ENCODE data around the gene HIRIP3. TPM values are rescaled to one million over a fixed set of nuclear protein-coding genes. Genes with fewer than 3 reads are reported as not detected.

The HIRIP3 gene
- total and polyA plus RNA-seq, 5 experiments from 2014 or later = 10.6 to 30.1 (median 16.6) TPM

- Mint-ChIP-seq H3K4me1 (peaks cover 19 to 43% (median 39%) of the 10 kb centered on the region in 4 donors), H3K9me3 (no peaks in the 10 kb centered on the region), H3K4me3 (peak overlapping the region; percentile 82 to 98 (median 95)), H3K27ac (peak overlapping the region; percentile 43 to 94 (median 88)), H3K36me3 (peaks cover 0 to 31% (median 9%) of the 10 kb centered on the region in 3 donors), H3K27me3 (no peaks in the 10 kb centered on the region)
- POLR2A ChIA-PET = interaction anchor here (0.8 to 2.8 kb wide), 5 partner anchors 13 to 50 kb away, joined by 3 to 29 read pairs (median 7); partner anchors contain the start of genes KCTD13 and TMEM219
- ATAC-seq (no peak), DNase-seq (no peak)
These were observed 20.3 kb downstream of the HIRIP3 start for GRCh38 chr16:29975134-29975538.

GRCh38 chr16:29974291-29975133 is 20.9 kb downstream of the HIRIP3 start:
- peaks cover 0 to 26% (median 9%) of the 10 kb centered on the region in 3 donors for H3K36me3 Mint-ChIP-seq
- H3K27ac Mint-ChIP-seq = peak overlapping the region; percentile 66 to 96 (median 90)
- POLR2A ChIA-PET = interaction anchor here (0.8 to 2.8 kb wide), 7 partner anchors 13 to 168 kb away, joined by 3 to 29 read pairs (median 6); partner anchors contain the start of genes ALDOA, KCTD13, MAZ and TMEM219
- H3K4me3 Mint-ChIP-seq = peak overlapping the region; percentile 82 to 98 (median 95)
- no peaks in the 10 kb centered on the region for H3K27me3 Mint-ChIP-seq
- peak in 3 of 10 donors; percentile 9 to 23 (median 15) for DNase-seq
- H3K4me1 Mint-ChIP-seq = peaks cover 19 to 43% (median 39%) of the 10 kb centered on the region in 4 donors
- ATAC-seq = no peak
- H3K9me3 Mint-ChIP-seq = no peaks in the 10 kb centered on the region

- Mint-ChIP-seq H3K36me3 (peaks cover 2 to 24% (median 7%) of the 10 kb centered on the region in 3 donors), H3K4me1 (peaks cover 19 to 43% (median 40%) of the 10 kb centered on the region in 4 donors), H3K9me3 (no peaks in the 10 kb centered on the region), H3K27ac (peak within 1 kb of the TSS; percentile 66 to 96 (median 91)), H3K27me3 (no peaks in the 10 kb centered on the region), H3K4me3 (peak within 1 kb of the TSS; percentile 82 to 98 (median 95))
- DNase-seq = peak; percentile 82 to 97 (median 92)
- POLR2A ChIA-PET = interaction anchor here (0.7 to 2.8 kb wide), 19 partner anchors 9 to 444 kb away, joined by 3 to 43 read pairs (median 5); partner anchors contain the start of genes ALDOA, ASPHD1, CDIPT and HIRIP3
- ATAC-seq = peak; percentile 88 to 96
These were observed 21.8 kb downstream of the HIRIP3 start, which contains the start of gene TAOK2 for GRCh38 chr16:29973384-29974246. Gene TAOK2 (plus strand): TSS chr16:29973868. CDS start chr16:29977773, 3,905 bp downstream.

- POLR2A ChIA-PET = interaction anchor here (0.6 to 2.8 kb wide), 19 partner anchors 8 to 445 kb away, joined by 3 to 43 read pairs (median 4); partner anchors contain the start of genes ALDOA, ASPHD1, CDIPT and HIRIP3
- Mint-ChIP-seq H3K9me3 (no peaks in the 10 kb centered on the region), H3K27me3 (no peaks in the 10 kb centered on the region), H3K4me1 (peaks cover 20 to 43% (median 40%) of the 10 kb centered on the region in 4 donors), H3K36me3 (peaks cover 6 to 25% (median 7%) of the 10 kb centered on the region in 3 donors), H3K4me3 (peak overlapping the region; percentile 82 to 98 (median 95)), H3K27ac (peak overlapping the region; percentile 48 to 96 (median 91))
- DNase-seq = no peak
- ATAC-seq = no peak
These were observed 22.4 kb downstream of the HIRIP3 start for GRCh38 chr16:29972992-29973383.

- ATAC-seq (no peak), DNase-seq (no peak)
- H3K36me3 Mint-ChIP-seq = peaks cover 6 to 22% (median 7%) of the 10 kb centered on the region in 3 donors
- peak overlapping the region; percentile 1 to 98 (median 95) for H3K4me3 Mint-ChIP-seq
- H3K4me1 Mint-ChIP-seq = peaks cover 20 to 43% (median 40%) of the 10 kb centered on the region in 4 donors
- peak overlapping the region in 9 of 10 donors; percentile 48 to 96 (median 91) for H3K27ac Mint-ChIP-seq
- no peaks in the 10 kb centered on the region for H3K9me3 Mint-ChIP-seq
- no peaks in the 10 kb centered on the region for H3K27me3 Mint-ChIP-seq
- POLR2A ChIA-PET = interaction anchor here (0.6 to 2.8 kb wide), 7 partner anchors 11 to 301 kb away, joined by 3 to 43 read pairs (median 8); partner anchors contain the start of genes ALDOA, HIRIP3, INO80E and KCTD13
These were observed 22.9 kb downstream of the HIRIP3 start for GRCh38 chr16:29972500-29972899.

- Mint-ChIP-seq H3K9me3 (no peaks in the 10 kb centered on the region), H3K36me3 (peaks cover 6 to 26% (median 7%) of the 10 kb centered on the region in 3 donors), H3K4me1 (peaks cover 20 to 34% (median 30%) of the 10 kb centered on the region in 4 donors), H3K27me3 (no peaks in the 10 kb centered on the region), H3K27ac (peak overlapping the region in 2 of 10 donors; percentile 46 to 66), H3K4me3 (no peak overlapping the region)
- DNase-seq (no peak), ATAC-seq (no peak)
- POLR2A ChIA-PET = interaction anchor here (2.8 kb wide), 1 partner anchor 9 kb away, joined by 43 read pairs; the partner anchor contains the start of gene TMEM219
These were observed 24.1 kb downstream of the HIRIP3 start for GRCh38 chr16:29971304-29971703.

GRCh38 chr16:29968205-29968604 is 27.2 kb downstream of the HIRIP3 start:
- no peak for ATAC-seq
- H3K27ac Mint-ChIP-seq = peak overlapping the region in 1 of 10 donors; percentile 13
- H3K4me1 Mint-ChIP-seq = peaks cover 10 to 19% (median 15%) of the 10 kb centered on the region in 4 donors
- H3K4me3 Mint-ChIP-seq = no peak overlapping the region
- no peaks in the 10 kb centered on the region for H3K9me3 Mint-ChIP-seq
- peaks cover 6 to 31% (median 9%) of the 10 kb centered on the region in 3 donors for H3K36me3 Mint-ChIP-seq
- no peaks in the 10 kb centered on the region for H3K27me3 Mint-ChIP-seq
- DNase-seq = no peak
- POLR2A ChIA-PET = no interaction called here

- POLR2A ChIA-PET = interaction anchor here (0.9 to 3.8 kb wide), 7 partner anchors 9 to 416 kb away, joined by 3 to 43 read pairs (median 10); partner anchors contain the start of genes CDIPT, KCTD13, PAGR1 and TAOK2
- no peaks in the 10 kb centered on the region for H3K9me3 Mint-ChIP-seq
These were observed 32.2 kb downstream of the HIRIP3 start for GRCh38 chr16:29963021-29963743.

GRCh38 chr16:29962344-29962994 is 32.9 kb downstream of the HIRIP3 start:
- peak overlapping the region; percentile 77 to 96 (median 93) for H3K27ac Mint-ChIP-seq

More at GRCh38 chr16:29963021-29963743, 32.2 kb downstream of the HIRIP3 start:
- H3K27me3 Mint-ChIP-seq = no peaks in the 10 kb centered on the region
- H3K27ac Mint-ChIP-seq = peak overlapping the region; percentile 77 to 96 (median 93)
- ATAC-seq = no peak
- DNase-seq = no peak
- H3K36me3 Mint-ChIP-seq = peaks cover 0 to 10% (median 2%) of the 10 kb centered on the region in 3 donors
- peak overlapping the region; percentile 86 to 94 (median 89) for H3K4me3 Mint-ChIP-seq
- peaks cover 12 to 29% (median 27%) of the 10 kb centered on the region in 4 donors for H3K4me1 Mint-ChIP-seq

GRCh38 chr16:29961479-29962343 is 33.7 kb downstream of the HIRIP3 start, which contains the start of gene TMEM219:
Gene TMEM219 (plus strand): TSS chr16:29962079. CDS start chr16:29963144, 1,065 bp downstream.
- H3K4me1 Mint-ChIP-seq = peaks cover 12 to 29% (median 27%) of the 10 kb centered on the region in 4 donors
- no peaks in the 10 kb centered on the region for H3K27me3 Mint-ChIP-seq
- H3K27ac Mint-ChIP-seq = peak within 1 kb of the TSS; percentile 77 to 97 (median 93)
- H3K4me3 Mint-ChIP-seq = peak within 1 kb of the TSS; percentile 86 to 94 (median 89)
- POLR2A ChIA-PET = interaction anchor here (0.6 to 3.8 kb wide), 24 partner anchors 11 to 948 kb away, joined by 3 to 43 read pairs (median 4); partner anchors contain the start of genes ASPHD1, CDIPT, HIRIP3 and INO80E
- peak; percentile 90 to 98 (median 96) for DNase-seq
- H3K9me3 Mint-ChIP-seq = no peaks in the 10 kb centered on the region
- peak; percentile 84 to 91 for ATAC-seq
- peaks cover 0 to 5% (median 2%) of the 10 kb centered on the region in 3 donors for H3K36me3 Mint-ChIP-seq

More at GRCh38 chr16:29962344-29962994, 32.9 kb downstream of the HIRIP3 start:
- no peaks in the 10 kb centered on the region for H3K9me3 Mint-ChIP-seq
- H3K4me1 Mint-ChIP-seq = peaks cover 12 to 29% (median 27%) of the 10 kb centered on the region in 4 donors
- no peaks in the 10 kb centered on the region for H3K27me3 Mint-ChIP-seq
- H3K4me3 Mint-ChIP-seq = peak overlapping the region; percentile 86 to 94 (median 89)
- no peak for ATAC-seq
- DNase-seq = no peak
- H3K36me3 Mint-ChIP-seq = peaks cover 0 to 9% (median 2%) of the 10 kb centered on the region in 3 donors
- POLR2A ChIA-PET = interaction anchor here (0.6 to 3.8 kb wide), 19 partner anchors 10 to 949 kb away, joined by 3 to 43 read pairs (median 5); partner anchors contain the start of genes ASPHD1, CDIPT, HIRIP3 and INO80E
